Measurements from ENCODE around the gene LRRC51.
A peak's percentile ranks its signal among the peaks of the same experiment; 100 is the strongest.

LRRC51 gene

GRCh38 chr11:72102631-72102945 lies 21.9 kb downstream of the LRRC51 start:
- peak overlapping the region; percentile 55 for H2BK12ac ChIP-seq (ENCODE audit: low read length)
- H3K27ac ChIP-seq (ENCODE audit: low read depth, low read length) = peak overlapping the region; percentile 92
- H2AFZ ChIP-seq (ENCODE audit: insufficient read depth, low read length, poor library complexity) = peak overlapping the region; percentile 84
- H3K4me2 ChIP-seq (ENCODE audit: low read length) = peak overlapping the region; percentile 70
- H2AK5ac ChIP-seq (ENCODE audit: low read length) = peak overlapping the region; percentile 81
- peak overlapping the region; percentile 88 for H2BK5ac ChIP-seq (ENCODE audit: low read depth, low read length, poor library complexity)
- no peak for DNase-seq
- H3K79me2 ChIP-seq (ENCODE audit: control insufficient read depth, insufficient read depth, low read length, poor library complexity) = peaks cover 11% of the 10 kb centered on the region
- no peaks in the 10 kb centered on the region for H3K9me3 ChIP-seq (ENCODE audit: insufficient read depth, low read depth, low read length)
- H2BK120ac ChIP-seq (ENCODE audit: insufficient read depth, low read length, poor library complexity) = peak overlapping the region; percentile 92
- H3K23ac ChIP-seq (ENCODE audit: low read length) = no peak overlapping the region
- peak overlapping the region; percentile 87 for H3K4ac ChIP-seq (ENCODE audit: low read depth, low read length)
- H3K27me3 ChIP-seq (ENCODE audit: insufficient read depth, low read length) = no peaks in the 10 kb centered on the region
- peak overlapping the region; percentile 93 for H4K8ac ChIP-seq (ENCODE audit: low read depth, low read length)
- H3K4me3 ChIP-seq (ENCODE audit: low read depth, low read length) = peak overlapping the region; percentile 93
- peak overlapping the region; percentile 99 for H3K9ac ChIP-seq (ENCODE audit: low read length)
- H3K79me1 ChIP-seq (ENCODE audit: low read length) = peaks cover 12% of the 10 kb centered on the region
- peak overlapping the region; percentile 95 for H3K14ac ChIP-seq (ENCODE audit: low read length)
- peaks cover 21 to 27% of the 10 kb centered on the region in 2 experiments for H3K36me3 ChIP-seq (ENCODE audit: control insufficient read depth in 1 of 2, insufficient read depth in 2 of 2, low read length in 2 of 2)
- peak overlapping the region; percentile 99 for H4K91ac ChIP-seq (ENCODE audit: low read depth, low read length)
- peak overlapping the region; percentile 92 for H3K18ac ChIP-seq (ENCODE audit: low read length)
- no CpG with 5 or more reads among the region's 9 CpGs for WGBS (ENCODE audit: extremely low coverage, insufficient coverage, insufficient read length)
- H4K12ac ChIP-seq (ENCODE audit: low read depth, low read length) = peak overlapping the region; percentile 90
- H3K4me1 ChIP-seq (ENCODE audit: control insufficient read depth in 1 of 2, insufficient read depth in 2 of 2, low read length in 2 of 2) = peaks cover 11 to 19% of the 10 kb centered on the region in 2 experiments

GRCh38 chr11:72102946-72103753 lies 22.5 kb downstream of the LRRC51 start, which contains the start of gene LAMTOR1:
Gene LAMTOR1, minus strand, starts transcription at chr11:72103297. Its CDS starts 73 bp downstream, at chr11:72103224.
- Histone ChIP-seq H3K4me1 (ENCODE audit: control insufficient read depth in 1 of 2, insufficient read depth in 2 of 2, low read length in 2 of 2) (peaks cover 11 to 19% of the 10 kb centered on the region in 2 experiments), H4K91ac (ENCODE audit: low read depth, low read length) (peak within 1 kb of the TSS; percentile 99), H3K4me3 (ENCODE audit: low read depth, low read length) (peak within 1 kb of the TSS; percentile 93), H3K4ac (ENCODE audit: low read depth, low read length) (peak within 1 kb of the TSS; percentile 87), H3K4me2 (ENCODE audit: low read length) (peak within 1 kb of the TSS; percentile 70), H3K27me3 (ENCODE audit: insufficient read depth, low read length) (no peaks in the 10 kb centered on the region), H3K79me1 (ENCODE audit: low read length) (peaks cover 12% of the 10 kb centered on the region), H3K36me3 (ENCODE audit: control insufficient read depth in 1 of 2, insufficient read depth in 2 of 2, low read length in 2 of 2) (peaks cover 19 to 24% of the 10 kb centered on the region in 2 experiments), H2BK12ac (ENCODE audit: low read length) (peak within 1 kb of the TSS; percentile 55), H2BK120ac (ENCODE audit: insufficient read depth, low read length, poor library complexity) (peak within 1 kb of the TSS; percentile 92), H2AFZ (ENCODE audit: insufficient read depth, low read length, poor library complexity) (peak within 1 kb of the TSS; percentile 84), H3K79me2 (ENCODE audit: control insufficient read depth, insufficient read depth, low read length, poor library complexity) (peaks cover 11% of the 10 kb centered on the region), H3K9ac (ENCODE audit: low read length) (peak within 1 kb of the TSS; percentile 99), H2BK5ac (ENCODE audit: low read depth, low read length, poor library complexity) (peak within 1 kb of the TSS; percentile 88), H3K23ac (ENCODE audit: low read length) (no peak within 1 kb of the TSS), H4K12ac (ENCODE audit: low read depth, low read length) (peak within 1 kb of the TSS; percentile 90), H2AK5ac (ENCODE audit: low read length) (peak within 1 kb of the TSS; percentile 81), H3K14ac (ENCODE audit: low read length) (peak within 1 kb of the TSS; percentile 95), H3K18ac (ENCODE audit: low read length) (peak within 1 kb of the TSS; percentile 92), H3K9me3 (ENCODE audit: insufficient read depth, low read depth, low read length) (no peaks in the 10 kb centered on the region), H4K8ac (ENCODE audit: low read depth, low read length) (peak within 1 kb of the TSS; percentile 97), H3K27ac (ENCODE audit: low read depth, low read length) (peak within 1 kb of the TSS; percentile 92)
- DNase-seq = peak; percentile 99 to 100
- no CpG with 5 or more reads among the region's 64 CpGs for whole genome bisulfite sequencing (ENCODE audit: extremely low coverage, insufficient coverage, insufficient read length)

- no CpG with 5 or more reads among the region's 11 CpGs for WGBS (ENCODE audit: extremely low coverage, insufficient coverage, insufficient read length)
Measured at GRCh38 chr11:72103754-72104167, 23.1 kb downstream of the LRRC51 start.

DNA sequence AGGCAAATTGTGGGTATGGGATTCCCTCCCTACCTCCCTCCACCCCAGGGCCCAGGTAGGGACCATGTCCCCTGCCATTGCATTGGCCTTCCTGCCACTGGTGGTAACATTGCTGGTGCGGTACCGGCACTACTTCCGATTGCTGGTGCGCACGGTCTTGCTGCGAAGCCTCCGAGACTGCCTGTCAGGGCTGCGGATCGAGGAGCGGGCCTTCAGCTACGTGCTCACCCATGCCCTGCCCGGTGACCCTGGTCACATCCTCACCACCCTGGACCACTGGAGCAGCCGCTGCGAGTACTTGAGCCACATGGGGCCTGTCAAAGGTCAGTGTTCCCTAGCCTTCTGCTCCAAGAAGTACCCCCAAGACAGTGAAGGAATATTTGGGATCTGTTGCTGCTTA lies 25.2 kb downstream of the LRRC51 start, which contains the start of gene TOMT:
TOMT (plus strand) TSS at position 37 of the 400 bp plus-strand sequence; CDS start at position 65, 28 bp downstream.
- Histone ChIP-seq H3K79me2 (ENCODE audit: control insufficient read depth, insufficient read depth, low read length, poor library complexity) (peaks cover 11% of the 10 kb centered on the region), H2BK12ac (ENCODE audit: low read length) (peak within 1 kb of the TSS; percentile 17), H3K4me2 (ENCODE audit: low read length) (no peak within 1 kb of the TSS), H3K36me3 (ENCODE audit: control insufficient read depth in 1 of 2, insufficient read depth in 2 of 2, low read length in 2 of 2) (peaks cover 9 to 19% of the 10 kb centered on the region in 2 experiments), H4K91ac (ENCODE audit: low read depth, low read length) (no peak within 1 kb of the TSS), H2AFZ (ENCODE audit: insufficient read depth, low read length, poor library complexity) (no peak within 1 kb of the TSS), H3K14ac (ENCODE audit: low read length) (no peak within 1 kb of the TSS), H4K8ac (ENCODE audit: low read depth, low read length) (no peak within 1 kb of the TSS), H3K4me3 (ENCODE audit: low read depth, low read length) (no peak within 1 kb of the TSS), H2BK5ac (ENCODE audit: low read depth, low read length, poor library complexity) (no peak within 1 kb of the TSS), H2AK5ac (ENCODE audit: low read length) (no peak within 1 kb of the TSS), H4K12ac (ENCODE audit: low read depth, low read length) (no peak within 1 kb of the TSS), H3K4ac (ENCODE audit: low read depth, low read length) (no peak within 1 kb of the TSS), H2BK120ac (ENCODE audit: insufficient read depth, low read length, poor library complexity) (no peak within 1 kb of the TSS), H3K27me3 (ENCODE audit: insufficient read depth, low read length) (no peaks in the 10 kb centered on the region), H3K18ac (ENCODE audit: low read length) (no peak within 1 kb of the TSS), H3K9me3 (ENCODE audit: insufficient read depth, low read depth, low read length) (no peaks in the 10 kb centered on the region), H3K27ac (ENCODE audit: low read depth, low read length) (no peak within 1 kb of the TSS), H3K4me1 (ENCODE audit: control insufficient read depth in 1 of 2, insufficient read depth in 2 of 2, low read length in 2 of 2) (peaks cover 11 to 14% of the 10 kb centered on the region in 2 experiments), H3K79me1 (ENCODE audit: low read length) (peaks cover 12% of the 10 kb centered on the region), H3K9ac (ENCODE audit: low read length) (no peak within 1 kb of the TSS), H3K23ac (ENCODE audit: low read length) (no peak within 1 kb of the TSS)
- no peak for DNase-seq
- no CpG with 5 or more reads among the region's 14 CpGs for WGBS (ENCODE audit: extremely low coverage, insufficient coverage, insufficient read length)

More at GRCh38 chr11:72103754-72104167, 23.1 kb downstream of the LRRC51 start:
- no peak overlapping the region for H2BK120ac ChIP-seq (ENCODE audit: insufficient read depth, low read length, poor library complexity)
- no peaks in the 10 kb centered on the region for H3K27me3 ChIP-seq (ENCODE audit: insufficient read depth, low read length)
- no peak overlapping the region for H2BK12ac ChIP-seq (ENCODE audit: low read length)
- H4K8ac ChIP-seq (ENCODE audit: low read depth, low read length) = peak overlapping the region; percentile 97
- peak overlapping the region; percentile 19 for H3K18ac ChIP-seq (ENCODE audit: low read length)
- peak overlapping the region; percentile 18 for H3K4me3 ChIP-seq (ENCODE audit: low read depth, low read length)
- peaks cover 11% of the 10 kb centered on the region for H3K79me2 ChIP-seq (ENCODE audit: control insufficient read depth, insufficient read depth, low read length, poor library complexity)
- peak overlapping the region; percentile 59 for H3K4ac ChIP-seq (ENCODE audit: low read depth, low read length)
- H4K91ac ChIP-seq (ENCODE audit: low read depth, low read length) = peak overlapping the region; percentile 90
- no peak overlapping the region for H3K9ac ChIP-seq (ENCODE audit: low read length)
- peaks cover 17 to 22% of the 10 kb centered on the region in 2 experiments for H3K36me3 ChIP-seq (ENCODE audit: control insufficient read depth in 1 of 2, insufficient read depth in 2 of 2, low read length in 2 of 2)
- H2BK5ac ChIP-seq (ENCODE audit: low read depth, low read length, poor library complexity) = peak overlapping the region; percentile 28
- H3K27ac ChIP-seq (ENCODE audit: low read depth, low read length) = peak overlapping the region; percentile 40
- peak overlapping the region; percentile 82 for H2AFZ ChIP-seq (ENCODE audit: insufficient read depth, low read length, poor library complexity)
- DNase-seq = no peak
- H2AK5ac ChIP-seq (ENCODE audit: low read length) = peak overlapping the region; percentile 57
- peak overlapping the region; percentile 89 for H4K12ac ChIP-seq (ENCODE audit: low read depth, low read length)
- peaks cover 12% of the 10 kb centered on the region for H3K79me1 ChIP-seq (ENCODE audit: low read length)
- H3K14ac ChIP-seq (ENCODE audit: low read length) = peak overlapping the region; percentile 31
- no peak overlapping the region for H3K23ac ChIP-seq (ENCODE audit: low read length)
- peaks cover 11 to 19% of the 10 kb centered on the region in 2 experiments for H3K4me1 ChIP-seq (ENCODE audit: control insufficient read depth in 1 of 2, insufficient read depth in 2 of 2, low read length in 2 of 2)
- H3K4me2 ChIP-seq (ENCODE audit: low read length) = peak overlapping the region; percentile 54
- H3K9me3 ChIP-seq (ENCODE audit: insufficient read depth, low read depth, low read length) = no peaks in the 10 kb centered on the region
